ENCODE measurements around the gene MED9.

MED9 gene

GRCh38 chr17:17518014-17518413 is 41.2 kb downstream of the MED9 start:
- DNase-seq, result no peak

GRCh38 chr17:17518951-17519350 is 42.2 kb downstream of the MED9 start:
- no peak for DNase-seq

- DNase-seq, result no peak
Observed at GRCh38 chr17:17519886-17520285, 43.1 kb downstream of the MED9 start.

GRCh38 chr17:17520599-17521232 is 43.9 kb downstream of the MED9 start:
- DNase-seq, result no peak

GRCh38 chr17:17523001-17523730 is 46.4 kb downstream of the MED9 start:
- DNase-seq, result no peak

- DNase-seq, result no peak
Observed at GRCh38 chr17:17523731-17524490, 47.1 kb downstream of the MED9 start.

- DNase-seq, result no peak
Observed at GRCh38 chr17:17525311-17525710, 48.5 kb downstream of the MED9 start.

- no peak for DNase-seq
Observed at GRCh38 chr17:17525956-17526355, 49.2 kb downstream of the MED9 start.

GRCh38 chr17:17526369-17526768 is 49.6 kb downstream of the MED9 start:
- no peak for DNase-seq

GRCh38 chr17:17527534-17527933 is 50.7 kb downstream of the MED9 start:
- DNase-seq, result no peak

- DNase-seq, result no peak
Observed at GRCh38 chr17:17527956-17528500, 51.2 kb downstream of the MED9 start.

- DNase-seq, result no peak
Observed at GRCh38 chr17:17528696-17529652, 52.2 kb downstream of the MED9 start.

- DNase-seq, result no peak
Observed at GRCh38 chr17:17531156-17531555, 54.4 kb downstream of the MED9 start.

GRCh38 chr17:17532991-17533390 is 56.2 kb downstream of the MED9 start:
- no peak for DNase-seq

GRCh38 chr17:17533901-17534441 is 57.2 kb downstream of the MED9 start:
- DNase-seq, result no peak

- DNase-seq, result no peak
Observed at GRCh38 chr17:17535957-17536356, 59.2 kb downstream of the MED9 start.

GRCh38 chr17:17536702-17537101 is 59.9 kb downstream of the MED9 start:
- DNase-seq, result no peak

GRCh38 chr17:17537311-17538099 is 60.7 kb downstream of the MED9 start:
- DNase-seq, result no peak

- no peak for DNase-seq
Observed at GRCh38 chr17:17538417-17539391, 61.9 kb downstream of the MED9 start.

GRCh38 chr17:17539591-17539990 is 62.8 kb downstream of the MED9 start:
- no peak for DNase-seq

All from activated gamma-delta T cell (primary cell).